Naive thymus-derived CD4-positive, alpha-beta T cell (primary cell): ENCODE results near the gene AK8. TPM values are rescaled to one million over a fixed set of nuclear protein-coding genes. Genes with fewer than 3 reads are reported as not detected.
A peak's percentile ranks its signal among the peaks of the same experiment; 100 is the strongest.

Source experiments
- ATAC-seq: fragments of 150-1000 bp; cut with Tn5 transposase; 2 replicates; pipeline ENCODE4 v1.10.0; 2021; ENCODE audit warnings: mild to moderate bottlenecking, moderate library complexity
- CTCF ChIA-PET: fragments of 350-600 bp; sonication (Branson Sonifier 250); formaldehyde crosslinking; loops from one replicate; lab custom pipeline; 2021; ENCODE audit warnings: antibody characterized with exemption; lab: Charles Lee
- POLR2A ChIA-PET: fragments of 350-600 bp; sonication (Branson Sonifier 250); formaldehyde crosslinking; loops from one replicate; lab custom pipeline; 2021; ENCODE audit warnings: antibody characterized with exemption, inconsistent platforms; lab: Charles Lee
- DNase-seq, 9 donors: peaks; one replicate each; pipeline versions ENCODE4 v3.0.0 to v3.0.0-alpha.2; 2020 to 2022; ENCODE audit warnings: mixed read lengths in 1 of 9
- H3K27ac ChIP-seq: one replicate; pipeline ENCODE4 v1.7.0; 2013; ENCODE audit warnings: mild to moderate bottlenecking, low read depth, low read length, moderate library complexity
- H3K27me3 ChIP-seq, 2 donors: one replicate each; pipeline ENCODE4 v1.7.0; 2013; ENCODE audit warnings: low read length in 2 of 2, mild to moderate bottlenecking in 2 of 2, moderate library complexity in 2 of 2; ENCODE audit not compliant: control insufficient read depth in 2 of 2, insufficient read depth in 2 of 2
- H3K36me3 ChIP-seq, 3 experiments: 1 replicate in 2 of 3; 2 replicates in 1 of 3; pipeline ENCODE4 v1.7.0; 2013; ENCODE audit warnings: low read length in 3 of 3, mild to moderate bottlenecking in 3 of 3, moderate library complexity in 1 of 3; ENCODE audit not compliant: insufficient read depth in 3 of 3, control insufficient read depth in 2 of 3
- H3K4me1 ChIP-seq, 2 donors: one replicate each; pipeline ENCODE4 v1.7.0; 2013; ENCODE audit warnings: low read length in 2 of 2, mild to moderate bottlenecking in 2 of 2, moderate library complexity in 1 of 2; ENCODE audit not compliant: control insufficient read depth in 2 of 2, insufficient read depth in 2 of 2
- H3K4me3 ChIP-seq: 2 replicates; pipeline ENCODE4 v1.7.0; 2013; ENCODE audit warnings: mild to moderate bottlenecking, low read length
- H3K9me3 ChIP-seq, 3 experiments: 1 replicate in 2 of 3; 2 replicates in 1 of 3; pipeline ENCODE4 v1.7.0; 2013; ENCODE audit warnings: low read length in 3 of 3; ENCODE audit not compliant: control insufficient read depth in 2 of 3
- H3K27ac Mint-ChIP-seq, 9 donors: one replicate each; pipeline ENCODE4 v1.8.0; 2020 to 2022; ENCODE audit warnings: mixed read lengths in 9 of 9, mild to moderate bottlenecking in 8 of 9, moderate library complexity in 5 of 9, inconsistent platforms in 2 of 9
- H3K27me3 Mint-ChIP-seq, 5 donors: one replicate each; pipeline ENCODE4 v1.8.0; 2021 to 2022; ENCODE audit warnings: mixed read lengths in 5 of 5, mild to moderate bottlenecking in 1 of 5
- H3K36me3 Mint-ChIP-seq, 5 donors: one replicate each; pipeline ENCODE4 v1.8.0; 2020 to 2022; ENCODE audit warnings: mixed read lengths in 5 of 5, mild to moderate bottlenecking in 3 of 5, inconsistent platforms in 1 of 5
- H3K4me1 Mint-ChIP-seq, 7 donors: one replicate each; pipeline ENCODE4 v1.8.0; 2020 to 2022; ENCODE audit warnings: mixed read lengths in 7 of 7, mild to moderate bottlenecking in 3 of 7, inconsistent platforms in 1 of 7
- H3K4me3 Mint-ChIP-seq, 10 donors: one replicate each; pipeline ENCODE4 v1.8.0; 2020 to 2022; ENCODE audit warnings: mild to moderate bottlenecking in 10 of 10, mixed read lengths in 10 of 10, moderate library complexity in 6 of 10, inconsistent platforms in 2 of 10
- H3K9me3 Mint-ChIP-seq, 11 donors: one replicate each; pipeline ENCODE4 v1.8.0; 2020 to 2022; ENCODE audit warnings: mixed read lengths in 11 of 11, mild to moderate bottlenecking in 4 of 11, inconsistent platforms in 1 of 11, moderate library complexity in 1 of 11
- intact Hi-C, 2 donors: fragments of 100-400 bp; cut with micrococcal nuclease; formaldehyde crosslinking; loops; one replicate each; pipeline ENCODE4 v1.15.1; 2023
- polyA plus RNA-seq, 2 donors: library from polyadenylated mRNA; unstranded; fragments of 300-500 nt; fragmentation: Illumina TruSeq; gene quantifications; one replicate each; pipeline ENCODE4 v1.2.3, GENCODE V29; 2021
- total RNA-seq, 6 experiments: library from RNA in 5 of 6; stranded (reverse) in 5 of 6; gene quantifications; 1 replicate in 5 of 6; 2 replicates in 1 of 6; pipeline ENCODE4 v1.2.3 and lab custom pipeline; 2021 to 2026

Gene AK8
- total and polyA plus RNA-seq, 7 experiments from 2014 or later = 0.10 to 0.20 (median 0.12) TPM; not detected in 4

DNA sequence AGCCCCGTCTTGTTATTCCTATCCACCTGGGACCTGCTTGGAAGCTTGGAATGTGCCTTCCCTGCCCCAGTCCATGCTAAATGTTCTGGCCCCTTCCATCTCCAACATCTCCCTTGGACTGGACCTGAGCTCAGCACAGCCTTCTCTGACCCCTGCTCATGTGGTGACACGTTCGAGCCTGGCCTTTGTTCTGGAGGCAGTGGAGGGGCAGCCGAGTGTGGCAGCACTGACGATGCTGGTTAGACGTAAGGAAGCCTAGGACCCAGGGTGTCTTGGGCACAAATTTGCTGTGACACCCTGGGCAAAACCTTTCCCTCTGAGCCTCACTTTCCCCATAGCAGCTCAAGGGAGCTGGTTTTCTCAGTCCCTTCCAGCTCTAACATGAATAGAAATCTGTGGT, 4.5 kb upstream of the AK8 start:
- intact Hi-C loops = no loop called here
- ChIA-PET CTCF (interaction anchor here (0.7 kb wide), 1 partner anchor 426 kb away, joined by 3 read pairs; no protein-coding TSS in a partner anchor), POLR2A (no interaction called here)
- no peaks in the 10 kb centered on the region for H3K27me3 ChIP-seq
- Mint-ChIP-seq H3K4me3 (peak overlapping the region in 1 of 10 donors; percentile 49), H3K9me3 (no peaks in the 10 kb centered on the region), H3K27ac (peak overlapping the region in 1 of 9 donors; percentile 59), H3K36me3 (peaks cover 0 to 4% (median 0%) of the 10 kb centered on the region in 5 donors), H3K4me1 (peaks cover 5 to 23% (median 7%) of the 10 kb centered on the region in 7 donors), H3K27me3 (no peaks in the 10 kb centered on the region)
- peaks cover 0 to under 1% of the 10 kb centered on the region in 2 donors for H3K4me1 ChIP-seq
- ATAC-seq (no peak), DNase-seq (no peak)
- no peaks in the 10 kb centered on the region for H3K36me3 ChIP-seq
- no peak overlapping the region for H3K27ac ChIP-seq
- H3K4me3 ChIP-seq = no peak overlapping the region
- H3K9me3 ChIP-seq = no peaks in the 10 kb centered on the region

DNA sequence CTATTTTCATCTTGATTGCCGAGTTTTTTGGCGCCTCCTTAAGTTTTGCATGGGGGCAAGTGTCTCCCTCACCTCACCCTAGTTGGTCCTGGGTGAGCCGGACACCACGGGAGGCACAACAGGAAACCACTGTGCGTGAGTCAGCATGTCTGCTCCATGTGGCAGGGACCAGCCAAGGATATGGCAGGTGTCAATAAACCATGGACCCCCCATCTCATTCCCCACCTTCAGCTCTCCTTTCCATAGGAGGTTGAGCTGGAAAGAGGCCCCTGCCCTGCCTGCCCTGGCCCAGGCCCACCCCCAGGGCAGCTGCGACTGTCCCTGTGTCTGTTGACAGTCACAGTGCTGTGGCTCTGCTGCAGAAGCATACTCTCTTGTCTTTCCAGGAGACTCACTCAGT, 3.7 kb upstream of the AK8 start:
- Mint-ChIP-seq H3K4me3 (no peak overlapping the region), H3K27me3 (peaks cover 0 to 5% (median 0%) of the 10 kb centered on the region in 5 donors), H3K9me3 (no peaks in the 10 kb centered on the region), H3K36me3 (peaks cover 0 to 4% (median 0%) of the 10 kb centered on the region in 5 donors), H3K4me1 (peaks cover 5 to 25% (median 7%) of the 10 kb centered on the region in 7 donors), H3K27ac (peak overlapping the region in 2 of 9 donors; percentile 5 to 36)
- ChIA-PET CTCF (no interaction called here), POLR2A (no interaction called here)
- Histone ChIP-seq H3K36me3 (no peaks in the 10 kb centered on the region), H3K4me3 (no peak overlapping the region), H3K4me1 (peaks cover 0 to 6% of the 10 kb centered on the region in 2 donors), H3K9me3 (no peaks in the 10 kb centered on the region), H3K27me3 (no peaks in the 10 kb centered on the region), H3K27ac (no peak overlapping the region)
- DNase-seq (no peak), ATAC-seq (no peak)
- intact Hi-C loops = no loop called here

DNA sequence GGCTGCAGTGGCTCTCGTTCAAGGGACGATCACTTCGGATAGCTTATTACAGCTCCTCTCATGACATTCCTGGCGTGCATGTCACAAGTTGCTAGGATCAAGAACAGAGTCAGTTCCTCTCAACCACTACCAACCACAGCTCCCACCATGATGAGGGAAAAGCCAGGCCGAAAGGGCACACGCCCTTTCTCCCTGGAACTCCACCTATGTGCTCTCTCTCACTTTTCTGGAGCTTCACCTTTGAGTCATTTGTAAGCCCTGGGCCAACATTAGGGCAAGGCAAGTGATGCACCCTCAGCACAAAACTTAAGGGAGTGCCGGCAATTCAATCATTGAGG, 2.2 kb upstream of the AK8 start:
- POLR2A ChIA-PET = no interaction called here
- ATAC-seq = no peak

DNA sequence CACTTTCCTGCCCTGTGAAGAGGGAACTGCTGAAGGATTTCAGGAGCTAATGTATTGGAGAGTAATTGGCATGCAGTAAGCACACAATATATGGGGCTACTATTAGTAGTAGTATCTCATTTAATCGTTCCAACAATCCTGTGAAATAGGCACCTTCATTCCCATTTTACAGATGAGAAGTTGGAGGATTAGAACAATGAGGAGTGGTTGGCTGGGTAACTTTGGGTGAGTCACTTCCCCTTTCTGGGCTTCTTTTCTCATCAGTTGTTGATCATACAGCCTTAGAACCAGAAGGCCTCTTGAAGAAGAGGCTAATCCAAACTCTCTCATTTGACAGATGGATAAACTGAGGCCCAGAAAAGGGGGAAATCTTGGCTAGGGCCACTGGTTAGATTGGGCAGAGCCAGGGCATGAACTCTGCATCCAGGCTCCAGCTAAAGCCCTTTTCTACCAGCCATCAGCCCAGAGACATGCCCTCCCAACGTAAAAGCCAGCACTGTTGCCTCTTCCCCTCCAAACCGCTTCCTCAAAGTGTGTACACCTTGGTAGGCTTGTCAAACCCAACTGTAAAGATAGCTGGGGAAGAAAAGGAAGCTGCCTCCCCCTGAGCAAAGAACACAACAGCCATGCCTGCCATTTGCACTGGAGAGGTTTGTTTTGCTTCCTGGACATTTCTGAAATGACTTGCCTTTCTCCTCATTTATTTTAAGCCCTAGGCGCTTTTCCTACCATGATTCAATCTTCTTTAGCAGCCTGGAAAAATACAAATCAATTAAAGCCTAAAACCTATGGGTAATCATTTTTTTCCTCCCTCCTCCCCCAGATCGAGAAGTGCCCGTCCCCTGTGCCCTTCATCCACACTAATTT, 1.6 kb upstream of the AK8 start:
- Histone ChIP-seq H3K27me3 (no peaks in the 10 kb centered on the region), H3K4me1 (peaks cover 0 to 6% of the 10 kb centered on the region in 2 donors), H3K4me3 (no peak overlapping the region), H3K36me3 (no peaks in the 10 kb centered on the region), H3K9me3 (no peaks in the 10 kb centered on the region), H3K27ac (peak overlapping the region; percentile 23)
- DNase-seq (peak in 1 of 9 donors; percentile 6), ATAC-seq (no peak)
- POLR2A ChIA-PET = interaction anchor here (0.9 to 2.5 kb wide), 2 partner anchors 210 to 226 kb away, joined by 3 to 9 read pairs; partner anchors contain the start of genes DDX31 and GTF3C4
- no peaks in the 10 kb centered on the region for H3K9me3 Mint-ChIP-seq
- H3K4me3 Mint-ChIP-seq = peak overlapping the region; percentile 73 to 93 (median 81)
- H3K4me1 Mint-ChIP-seq = peaks cover 5 to 25% (median 7%) of the 10 kb centered on the region in 7 donors
- intact Hi-C loops = loop anchor here in 1 of 2 donors (2.0 kb wide), 1 partner anchor 23 kb away; no protein-coding TSS in a partner anchor
- CTCF ChIA-PET = interaction anchor here (0.6 to 0.7 kb wide), 2 partner anchors 23 to 265 kb away, joined by 3 read pairs; no protein-coding TSS in a partner anchor
- peaks cover 0 to 12% (median 0%) of the 10 kb centered on the region in 5 donors for H3K27me3 Mint-ChIP-seq
- peaks cover 0 to 4% (median 0%) of the 10 kb centered on the region in 5 donors for H3K36me3 Mint-ChIP-seq
- peak overlapping the region; percentile 71 to 89 (median 85) for H3K27ac Mint-ChIP-seq

More for the DNA sequence above, 2.2 kb upstream of the AK8 start:
- H3K4me1 ChIP-seq = peaks cover 0 to 6% of the 10 kb centered on the region in 2 donors
- no peaks in the 10 kb centered on the region for H3K36me3 ChIP-seq
- peaks cover 5 to 25% (median 7%) of the 10 kb centered on the region in 7 donors for H3K4me1 Mint-ChIP-seq
- H3K27me3 ChIP-seq = no peaks in the 10 kb centered on the region
- H3K27ac ChIP-seq = no peak overlapping the region
- CTCF ChIA-PET = interaction anchor here (0.7 kb wide), 1 partner anchor 22 kb away, joined by 3 read pairs; no protein-coding TSS in a partner anchor
- no peak overlapping the region for H3K4me3 ChIP-seq
- peak overlapping the region in 5 of 9 donors; percentile 53 to 85 (median 83) for H3K27ac Mint-ChIP-seq
- peak overlapping the region in 8 of 10 donors; percentile 18 to 89 (median 64) for H3K4me3 Mint-ChIP-seq
- DNase-seq = no peak
- H3K9me3 Mint-ChIP-seq = no peaks in the 10 kb centered on the region
- no peaks in the 10 kb centered on the region for H3K9me3 ChIP-seq
- peaks cover 0 to 4% (median 0%) of the 10 kb centered on the region in 5 donors for H3K36me3 Mint-ChIP-seq
- H3K27me3 Mint-ChIP-seq = peaks cover 0 to 12% (median 0%) of the 10 kb centered on the region in 5 donors
- intact Hi-C loops = no loop called here

DNA sequence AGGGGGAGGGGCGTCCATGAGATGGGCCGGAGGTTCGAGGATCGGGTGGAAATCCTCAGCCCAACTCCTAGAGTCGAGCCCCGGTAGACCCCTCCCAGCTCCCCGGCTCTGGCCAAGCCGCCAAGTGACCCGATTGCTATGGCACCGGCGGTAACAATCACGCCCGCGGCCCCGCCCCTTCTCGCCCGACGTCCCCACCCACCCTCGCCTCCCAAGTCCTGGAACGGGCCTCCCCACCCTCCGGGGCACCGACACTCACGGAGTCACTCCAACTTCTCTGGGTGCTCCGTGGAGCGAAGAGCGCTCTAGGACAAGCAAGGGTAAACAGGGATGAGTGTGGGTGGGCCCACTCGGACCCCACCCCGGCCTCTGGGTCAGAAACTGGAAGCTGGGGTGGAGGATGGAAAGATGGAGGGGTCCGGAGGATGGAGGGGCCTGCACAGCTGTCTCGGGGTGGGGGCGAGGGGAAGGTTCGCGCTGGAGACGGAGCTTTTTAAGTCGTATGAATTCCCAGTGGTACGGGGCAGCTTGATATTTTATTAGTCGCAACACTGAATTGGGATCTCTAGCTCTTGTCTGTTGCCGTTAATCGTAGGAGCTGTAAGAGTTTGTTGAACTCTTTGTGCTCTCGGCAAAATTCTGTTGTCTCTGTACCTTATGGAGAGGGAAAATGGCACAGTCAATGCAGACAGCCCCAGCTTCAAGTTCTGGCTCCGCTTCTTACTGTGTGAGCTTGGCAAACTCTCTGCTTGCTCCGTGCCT, 792 bp upstream of the AK8 start, which contains the start of gene SPACA9:
SPACA9 (plus strand) TSS at position 204 of the 762 bp plus-strand sequence. CDS start 5,050 bp downstream, outside the sequence.
- peak within 1 kb of the TSS; percentile 74 for H3K27ac ChIP-seq
- peaks cover 0 to 6% of the 10 kb centered on the region in 2 donors for H3K4me1 ChIP-seq
- Mint-ChIP-seq H3K27ac (peak within 1 kb of the TSS; percentile 71 to 89 (median 85)), H3K4me1 (peaks cover 5 to 25% (median 7%) of the 10 kb centered on the region in 7 donors), H3K9me3 (no peaks in the 10 kb centered on the region), H3K36me3 (no peaks in the 10 kb centered on the region), H3K27me3 (peaks cover 0 to 12% (median 0%) of the 10 kb centered on the region in 5 donors), H3K4me3 (peak within 1 kb of the TSS; percentile 73 to 93 (median 81))
- ChIA-PET POLR2A (interaction anchor here (0.9 to 2.5 kb wide), 2 partner anchors 209 to 225 kb away, joined by 3 to 9 read pairs; partner anchors contain the start of genes DDX31 and GTF3C4), CTCF (interaction anchor here (0.6 kb wide), 1 partner anchor 265 kb away, joined by 3 read pairs; no protein-coding TSS in a partner anchor)
- H3K27me3 ChIP-seq = no peaks in the 10 kb centered on the region
- peak within 1 kb of the TSS; percentile 98 for H3K4me3 ChIP-seq
- peak; percentile 25 for ATAC-seq
- DNase-seq = peak in 3 of 9 donors; percentile 5 to 40 (median 20)
- no peaks in the 10 kb centered on the region for H3K9me3 ChIP-seq
- no peaks in the 10 kb centered on the region for H3K36me3 ChIP-seq
- intact Hi-C loops = loop anchor here (1.0 to 2.0 kb wide), 5 partner anchors 23 to 473 kb away; partner anchors contain the start of genes TSC1 (in 2 of the 2), GTF3C4 (in 1 of the 2) and TTF1 (in 1 of the 2)
